ENCODE measurements around the gene CER1. TPM values are rescaled to one million over a fixed set of nuclear protein-coding genes. Genes with fewer than 3 reads are reported as not detected.

CER1 gene
- total RNA-seq, 1 experiment from 2014 or later = not detected

DNA sequence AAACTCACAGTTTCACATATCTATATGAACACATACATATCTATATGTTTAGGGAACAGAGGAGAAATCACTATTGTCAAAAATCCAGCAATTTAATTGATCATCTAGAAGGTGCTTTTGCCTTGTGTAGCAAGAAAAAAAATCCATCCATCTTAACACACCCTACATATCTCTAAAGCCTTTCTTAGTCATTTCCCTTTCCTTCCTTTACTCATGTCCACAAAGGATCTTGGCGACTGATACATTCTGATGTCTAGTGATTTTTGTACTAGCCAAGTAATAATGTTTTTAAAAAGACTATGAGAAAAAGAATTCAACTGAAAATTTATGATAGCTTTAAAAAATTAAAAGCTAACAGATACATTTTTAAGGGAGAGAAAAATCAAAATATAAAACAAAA is 51.8 kb downstream of the CER1 start:
- Histone ChIP-seq H3K27me3 (ENCODE audit: insufficient read depth, low read length) (no peaks in the 10 kb centered on the region), H4K20me1 (ENCODE audit: insufficient read depth) (no peaks in the 10 kb centered on the region), H2AFZ (ENCODE audit: low read depth, low read length, poor library complexity, severe bottlenecking) (no peak overlapping the region), H3K9ac (ENCODE audit: low read length) (no peak overlapping the region), H3K9me2 (ENCODE audit: insufficient read depth) (no peaks in the 10 kb centered on the region), H3K4me1 (ENCODE audit: control insufficient read depth in 1 of 2, insufficient read depth in 2 of 2, low read length in 2 of 2) (no peaks in the 10 kb centered on the region), H3K79me2 (ENCODE audit: insufficient read depth, low read length) (no peaks in the 10 kb centered on the region), H3K4me3 (replicated peaks in 1 of 2; ENCODE audit: low read depth in 1 of 2, low read length in 2 of 2) (no peak overlapping the region), H3K36me3 (ENCODE audit: control insufficient read depth in 1 of 2, insufficient read depth in 2 of 2, low read length in 2 of 2) (no peaks in the 10 kb centered on the region), H3K27ac (ENCODE audit: low read depth, low read length) (no peak overlapping the region), H3K4me2 (ENCODE audit: low read length) (no peak overlapping the region), H3K9me3 (ENCODE audit: control insufficient read depth in 1 of 2, insufficient read depth in 1 of 2, low read depth in 1 of 2, low read length in 2 of 2) (no peaks in the 10 kb centered on the region)
- intact Hi-C loops (cut with micrococcal nuclease) = no loop called here
- ChIA-PET CTCF (interaction anchor here (1.2 kb wide), 1 partner anchor 9 kb away, joined by 7 read pairs; no protein-coding TSS in a partner anchor), RAD21 (ENCODE audit: low non-redundant PET in 1 of 2, low total read pairs in 2 of 2, uncharacterized antibody in 2 of 2, unreplicated experiment in 2 of 2) (no interaction called here), POLR2A (no interaction called here)
- ATAC-seq = no peak
- BruUV-seq (replicated peaks) = no TSS peak
- no peak for DNase-seq (ENCODE audit: low read depth, low spot score)
- no peak for TF ChIP-seq FOSL1 (IDR thresholded peaks at IDR 0.05; ENCODE audit: low read depth)
- TF ChIP-seq, protein P1, sequence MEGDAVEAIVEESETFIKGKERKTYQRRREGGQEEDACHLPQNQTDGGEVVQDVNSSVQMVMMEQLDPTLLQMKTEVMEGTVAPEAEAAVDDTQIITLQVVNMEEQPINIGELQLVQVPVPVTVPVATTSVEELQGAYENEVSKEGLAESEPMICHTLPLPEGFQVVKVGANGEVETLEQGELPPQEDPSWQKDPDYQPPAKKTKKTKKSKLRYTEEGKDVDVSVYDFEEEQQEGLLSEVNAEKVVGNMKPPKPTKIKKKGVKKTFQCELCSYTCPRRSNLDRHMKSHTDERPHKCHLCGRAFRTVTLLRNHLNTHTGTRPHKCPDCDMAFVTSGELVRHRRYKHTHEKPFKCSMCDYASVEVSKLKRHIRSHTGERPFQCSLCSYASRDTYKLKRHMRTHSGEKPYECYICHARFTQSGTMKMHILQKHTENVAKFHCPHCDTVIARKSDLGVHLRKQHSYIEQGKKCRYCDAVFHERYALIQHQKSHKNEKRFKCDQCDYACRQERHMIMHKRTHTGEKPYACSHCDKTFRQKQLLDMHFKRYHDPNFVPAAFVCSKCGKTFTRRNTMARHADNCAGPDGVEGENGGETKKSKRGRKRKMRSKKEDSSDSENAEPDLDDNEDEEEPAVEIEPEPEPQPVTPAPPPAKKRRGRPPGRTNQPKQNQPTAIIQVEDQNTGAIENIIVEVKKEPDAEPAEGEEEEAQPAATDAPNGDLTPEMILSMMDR (IDR thresholded peaks at IDR 0.05 in 2 of 3, conservative IDR thresholded peaks at IDR 0.05 in 1 of 3; ENCODE audit: borderline replicate concordance in 1 of 3, insufficient read depth in 1 of 3, low read depth in 2 of 3, low read length in 2 of 3) = no peak
- TF ChIP-seq, protein P2, sequence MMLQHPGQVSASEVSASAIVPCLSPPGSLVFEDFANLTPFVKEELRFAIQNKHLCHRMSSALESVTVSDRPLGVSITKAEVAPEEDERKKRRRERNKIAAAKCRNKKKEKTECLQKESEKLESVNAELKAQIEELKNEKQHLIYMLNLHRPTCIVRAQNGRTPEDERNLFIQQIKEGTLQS (IDR thresholded peaks at IDR 0.05) = no peak
- no peak for TF ChIP-seq JUND (IDR thresholded peaks at IDR 0.05)
- TF ChIP-seq ZFX (IDR thresholded peaks at IDR 0.05) = no peak
- no peak for TF ChIP-seq POLR2AphosphoS5 (IDR thresholded peaks at IDR 0.05; ENCODE audit: low read depth, low read length)
- TF ChIP-seq ZNF274 (IDR thresholded peaks at IDR 0.05; ENCODE audit: low read depth, low read length) = no peak
- TF ChIP-seq SRF (IDR thresholded peaks at IDR 0.05; ENCODE audit: low read depth) = no peak
- TF ChIP-seq RAD21 (IDR thresholded peaks at IDR 0.05; ENCODE audit: low read depth) = no peak
- TF ChIP-seq SIN3A (IDR thresholded peaks at IDR 0.05; ENCODE audit: low read depth) = no peak

Other genes starting within 250 kb of the CER1 start
- 5.9 TPM for gene ZDHHC21, start 29.3 kb downstream of the CER1 start, total RNA-seq (2021; ENCODE audit: unreplicated experiment)
- gene FREM1, start 187.7 kb upstream of the CER1 start, total RNA-seq (2021; ENCODE audit: unreplicated experiment) = 0.12 TPM

Measured in HCT116 (cell line).